ENCODE data around the gene IFT122.
"Not testable (repeated sequence)": the region's sequence is repeated elsewhere in the genome, so short reads cannot be mapped to it uniquely, and the experiment has no call there.

IFT122 gene

GRCh38 chr3:129542747-129543146 lies 102.7 kb downstream of the IFT122 start:
- DNase-seq = no peak

GRCh38 chr3:129543156-129543790 lies 103.2 kb downstream of the IFT122 start, which contains the start of gene H1-8:
Gene H1-8, plus strand, starts transcription at chr3:129543175. Its CDS starts 44 bp downstream, at chr3:129543219.
- no peak for DNase-seq

GRCh38 chr3:129543999-129544398 lies 104.0 kb downstream of the IFT122 start:
- no peak for DNase-seq

- DNase-seq = not testable (repeated sequence)
Measured at GRCh38 chr3:129545951-129546350, 105.9 kb downstream of the IFT122 start.

GRCh38 chr3:129547241-129547640 lies 107.2 kb downstream of the IFT122 start:
- no peak for DNase-seq

GRCh38 chr3:129548104-129548965 lies 108.3 kb downstream of the IFT122 start:
- DNase-seq = no peak

GRCh38 chr3:129549006-129549800 lies 109.2 kb downstream of the IFT122 start:
- DNase-seq = no peak

GRCh38 chr3:129549805-129550204 lies 109.8 kb downstream of the IFT122 start:
- DNase-seq = no peak

- DNase-seq = no peak
Measured at GRCh38 chr3:129552287-129553050, 112.4 kb downstream of the IFT122 start.

- DNase-seq = no peak
Measured at GRCh38 chr3:129553171-129553570, 113.1 kb downstream of the IFT122 start.

- DNase-seq = peak; percentile 22
Measured at GRCh38 chr3:129553719-129554118, 113.7 kb downstream of the IFT122 start.

GRCh38 chr3:129554356-129555152 lies 114.5 kb downstream of the IFT122 start:
- DNase-seq = no peak

- no peak for DNase-seq
Measured at GRCh38 chr3:129555153-129555550, 115.1 kb downstream of the IFT122 start.

GRCh38 chr3:129555616-129556357 lies 115.8 kb downstream of the IFT122 start:
- DNase-seq = no peak

- no peak for DNase-seq
Measured at GRCh38 chr3:129556358-129556695, 116.3 kb downstream of the IFT122 start.

- DNase-seq = no peak
Measured at GRCh38 chr3:129556890-129557547, 117.0 kb downstream of the IFT122 start.

GRCh38 chr3:129557548-129557894 lies 117.5 kb downstream of the IFT122 start:
- no peak for DNase-seq

GRCh38 chr3:129558081-129558771 lies 118.2 kb downstream of the IFT122 start:
- DNase-seq = no peak

- no peak for DNase-seq
Measured at GRCh38 chr3:129558772-129559564, 118.9 kb downstream of the IFT122 start.
